ENCODE results near the gene IBA57.

GRCh38 chr1:228185641-228185965 lies 20.0 kb downstream of the IBA57 start:
- TF ChIP-seq TAF1 (IDR thresholded peaks at IDR 0.05; ENCODE audit: borderline replicate concordance, insufficient read depth, low read length) (no peak), SIN3A (IDR thresholded peaks at IDR 0.05; ENCODE audit: borderline replicate concordance, insufficient read depth, low read length) (no peak), POLR2AphosphoS5 (IDR thresholded peaks at IDR 0.05; ENCODE audit: low read depth, low read length) (no peak)

Measured in PFSK-1 (cell line).